ENCODE measurements around the gene RHOA.

RHOA gene

DNA sequence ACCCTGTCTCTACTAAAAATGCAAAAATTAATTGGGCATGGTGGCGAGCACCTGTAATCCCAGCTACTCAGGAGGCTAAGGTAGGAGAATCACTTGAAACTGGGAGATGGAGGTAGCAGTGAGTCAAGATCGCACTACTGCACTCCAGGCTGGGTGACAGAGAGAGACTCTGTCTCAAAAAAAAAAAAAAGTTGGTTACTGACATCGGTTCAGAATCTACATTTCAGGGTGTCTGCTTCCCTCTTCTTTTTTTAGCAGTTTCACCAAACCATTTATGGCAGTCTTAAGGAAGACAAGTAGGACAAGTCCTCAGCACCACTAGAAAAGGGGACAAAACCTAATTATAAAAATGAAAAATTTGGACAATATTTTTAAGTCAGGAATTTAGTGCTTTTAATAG, 68.6 kb downstream of the RHOA start:
- Histone ChIP-seq H3K79me2 (ENCODE audit: control insufficient read depth, insufficient read depth, low read length, poor library complexity) (peaks cover 9% of the 10 kb centered on the region), H3K4me3 (ENCODE audit: low read depth, low read length) (no peak overlapping the region), H2BK5ac (ENCODE audit: low read depth, low read length, poor library complexity) (no peak overlapping the region), H3K9me3 (ENCODE audit: insufficient read depth, low read depth, low read length) (no peaks in the 10 kb centered on the region), H3K9ac (ENCODE audit: low read length) (no peak overlapping the region), H3K14ac (ENCODE audit: low read length) (no peak overlapping the region), H2BK12ac (ENCODE audit: low read length) (no peak overlapping the region), H4K91ac (ENCODE audit: low read depth, low read length) (no peak overlapping the region), H4K8ac (ENCODE audit: low read depth, low read length) (no peak overlapping the region), H2AK5ac (ENCODE audit: low read length) (no peak overlapping the region), H3K4me1 (ENCODE audit: control insufficient read depth in 1 of 2, insufficient read depth in 2 of 2, low read length in 2 of 2) (peaks cover 5 to 9% of the 10 kb centered on the region in 2 experiments), H4K12ac (ENCODE audit: low read depth, low read length) (no peak overlapping the region), H3K27ac (ENCODE audit: low read depth, low read length) (no peak overlapping the region), H3K23ac (ENCODE audit: low read length) (no peak overlapping the region), H2BK120ac (ENCODE audit: insufficient read depth, low read length, poor library complexity) (no peak overlapping the region), H3K18ac (ENCODE audit: low read length) (no peak overlapping the region), H3K4ac (ENCODE audit: low read depth, low read length) (no peak overlapping the region), H3K36me3 (ENCODE audit: control insufficient read depth in 1 of 2, insufficient read depth in 2 of 2, low read length in 2 of 2) (no peaks in the 10 kb centered on the region), H3K4me2 (ENCODE audit: low read length) (no peak overlapping the region), H2AFZ (ENCODE audit: insufficient read depth, low read length, poor library complexity) (no peak overlapping the region), H3K27me3 (ENCODE audit: insufficient read depth, low read length) (no peaks in the 10 kb centered on the region), H3K79me1 (ENCODE audit: low read length) (peaks cover 13% of the 10 kb centered on the region)
- DNase-seq: no peak
- WGBS (ENCODE audit: extremely low coverage, insufficient coverage, insufficient read length): no CpG with 5 or more reads among the region's 3 CpGs

- no peak overlapping the region for H3K4ac ChIP-seq (ENCODE audit: low read depth, low read length)
- no peak overlapping the region for H3K18ac ChIP-seq (ENCODE audit: low read length)
- no CpG with 5 or more reads among the region's 6 CpGs for WGBS (ENCODE audit: extremely low coverage, insufficient coverage, insufficient read length)
- H4K8ac ChIP-seq (ENCODE audit: low read depth, low read length): no peak overlapping the region
- no peak overlapping the region for H2BK12ac ChIP-seq (ENCODE audit: low read length)
- H3K27me3 ChIP-seq (ENCODE audit: insufficient read depth, low read length): no peaks in the 10 kb centered on the region
- no peak overlapping the region for H2BK5ac ChIP-seq (ENCODE audit: low read depth, low read length, poor library complexity)
- no peaks in the 10 kb centered on the region for H3K9me3 ChIP-seq (ENCODE audit: insufficient read depth, low read depth, low read length)
- H3K4me2 ChIP-seq (ENCODE audit: low read length): no peak overlapping the region
- no peaks in the 10 kb centered on the region for H3K36me3 ChIP-seq (ENCODE audit: control insufficient read depth in 1 of 2, insufficient read depth in 2 of 2, low read length in 2 of 2)
- no peak overlapping the region for H2AK5ac ChIP-seq (ENCODE audit: low read length)
- H3K27ac ChIP-seq (ENCODE audit: low read depth, low read length): no peak overlapping the region
- H3K14ac ChIP-seq (ENCODE audit: low read length): peak overlapping the region; percentile 25
- no peak for DNase-seq
- no peak overlapping the region for H2AFZ ChIP-seq (ENCODE audit: insufficient read depth, low read length, poor library complexity)
- no peak overlapping the region for H3K4me3 ChIP-seq (ENCODE audit: low read depth, low read length)
- H4K91ac ChIP-seq (ENCODE audit: low read depth, low read length): no peak overlapping the region
- no peak overlapping the region for H3K9ac ChIP-seq (ENCODE audit: low read length)
- H3K79me1 ChIP-seq (ENCODE audit: low read length): peaks cover 13% of the 10 kb centered on the region
- no peak overlapping the region for H2BK120ac ChIP-seq (ENCODE audit: insufficient read depth, low read length, poor library complexity)
- H3K4me1 ChIP-seq (ENCODE audit: control insufficient read depth in 1 of 2, insufficient read depth in 2 of 2, low read length in 2 of 2): peaks cover 5 to 9% of the 10 kb centered on the region in 2 experiments
- H3K23ac ChIP-seq (ENCODE audit: low read length): peak overlapping the region; percentile 24
- no peak overlapping the region for H4K12ac ChIP-seq (ENCODE audit: low read depth, low read length)
- H3K79me2 ChIP-seq (ENCODE audit: control insufficient read depth, insufficient read depth, low read length, poor library complexity): peaks cover 9% of the 10 kb centered on the region
Observed at GRCh38 chr3:49341996-49342395, 69.8 kb downstream of the RHOA start.

DNA sequence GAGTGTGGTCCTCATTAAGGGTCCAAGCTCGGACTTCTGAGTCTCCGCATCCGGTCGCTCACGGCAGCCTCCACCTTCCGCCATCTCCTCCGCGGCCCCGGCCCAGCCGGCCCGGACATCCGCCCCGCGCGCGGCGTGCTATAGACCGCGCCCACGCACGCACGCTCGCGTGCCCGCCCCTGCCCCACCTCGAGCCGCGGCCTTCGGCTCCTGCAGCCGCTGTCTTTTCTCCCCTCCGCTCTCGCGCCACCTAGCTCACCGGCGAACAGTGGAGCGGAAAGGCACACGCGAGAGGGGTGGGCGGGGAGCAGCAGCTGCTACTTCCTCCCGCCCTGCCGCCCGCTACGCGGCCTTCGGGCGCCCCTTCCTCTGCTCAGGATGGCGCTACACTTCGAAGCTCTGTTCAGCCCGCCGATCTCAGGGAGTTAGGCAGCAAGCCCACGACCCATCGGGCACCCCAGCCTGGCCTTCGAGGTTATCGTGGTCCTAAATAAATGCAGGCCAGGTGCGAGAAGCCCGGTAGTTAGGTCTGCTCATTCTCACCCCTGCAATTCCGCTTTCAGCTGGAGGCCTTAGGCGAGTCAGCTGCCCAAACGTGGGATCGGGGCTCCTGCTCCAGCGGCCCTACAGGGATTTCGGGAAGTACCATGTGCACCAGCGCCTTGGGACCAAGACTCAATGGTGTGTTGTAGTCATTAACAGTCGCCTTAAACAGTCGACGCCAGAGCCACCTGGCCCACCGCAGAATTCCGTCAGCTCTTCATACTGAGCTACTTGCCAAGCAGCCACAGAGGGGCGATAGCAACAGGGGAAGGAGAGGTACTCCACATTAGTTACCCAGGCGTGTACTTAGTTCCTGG, 71.6 kb downstream of the RHOA start, which contains the start of gene USP4:
Gene USP4 (minus strand): TSS at position 113 of the 860 bp plus-strand sequence. CDS start 29 bp downstream, at position 84.
- Histone ChIP-seq H2BK120ac (ENCODE audit: insufficient read depth, low read length, poor library complexity) (peak within 1 kb of the TSS; percentile 61), H2BK12ac (ENCODE audit: low read length) (peak within 1 kb of the TSS; percentile 68), H3K27ac (ENCODE audit: low read depth, low read length) (peak within 1 kb of the TSS; percentile 83), H3K36me3 (ENCODE audit: control insufficient read depth in 1 of 2, insufficient read depth in 2 of 2, low read length in 2 of 2) (peaks cover 0 to 9% of the 10 kb centered on the region in 2 experiments), H3K4me1 (ENCODE audit: control insufficient read depth in 1 of 2, insufficient read depth in 2 of 2, low read length in 2 of 2) (peaks cover 5 to 9% of the 10 kb centered on the region in 2 experiments), H4K12ac (ENCODE audit: low read depth, low read length) (peak within 1 kb of the TSS; percentile 65), H3K4me3 (ENCODE audit: low read depth, low read length) (peak within 1 kb of the TSS; percentile 86), H4K8ac (ENCODE audit: low read depth, low read length) (peak within 1 kb of the TSS; percentile 82), H3K9ac (ENCODE audit: low read length) (peak within 1 kb of the TSS; percentile 94), H3K4ac (ENCODE audit: low read depth, low read length) (peak within 1 kb of the TSS; percentile 72), H3K79me2 (ENCODE audit: control insufficient read depth, insufficient read depth, low read length, poor library complexity) (peaks cover 9% of the 10 kb centered on the region), H4K91ac (ENCODE audit: low read depth, low read length) (peak within 1 kb of the TSS; percentile 78), H3K9me3 (ENCODE audit: insufficient read depth, low read depth, low read length) (no peaks in the 10 kb centered on the region), H3K14ac (ENCODE audit: low read length) (peak within 1 kb of the TSS; percentile 74), H2AK5ac (ENCODE audit: low read length) (peak within 1 kb of the TSS; percentile 79), H3K79me1 (ENCODE audit: low read length) (peaks cover 13% of the 10 kb centered on the region), H3K4me2 (ENCODE audit: low read length) (peak within 1 kb of the TSS; percentile 62), H2BK5ac (ENCODE audit: low read depth, low read length, poor library complexity) (peak within 1 kb of the TSS; percentile 52), H2AFZ (ENCODE audit: insufficient read depth, low read length, poor library complexity) (peak within 1 kb of the TSS; percentile 77), H3K23ac (ENCODE audit: low read length) (no peak within 1 kb of the TSS), H3K27me3 (ENCODE audit: insufficient read depth, low read length) (no peaks in the 10 kb centered on the region), H3K18ac (ENCODE audit: low read length) (peak within 1 kb of the TSS; percentile 56)
- no CpG with 5 or more reads among the region's 70 CpGs for WGBS (ENCODE audit: extremely low coverage, insufficient coverage, insufficient read length)
- peak; percentile 76 to 84 for DNase-seq

DNA sequence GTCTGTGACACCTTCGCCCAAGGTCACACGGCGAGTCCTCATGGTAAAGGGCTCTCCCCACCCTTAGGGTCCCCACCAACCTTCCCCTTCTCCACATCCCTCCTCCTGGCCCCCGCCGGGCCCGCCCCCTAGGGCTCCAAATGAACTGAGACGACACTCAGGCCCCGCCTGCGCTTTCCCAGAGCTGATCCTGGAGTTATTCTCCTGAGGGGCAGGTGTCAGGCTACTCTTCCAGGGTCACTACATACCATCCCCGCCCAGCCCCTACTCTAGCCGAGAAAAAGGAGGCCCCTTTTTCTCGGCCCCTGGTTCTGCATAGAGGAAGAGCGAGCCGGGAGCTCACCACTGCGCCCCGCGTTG, 72.2 kb downstream of the RHOA start:
- Histone ChIP-seq H3K9ac (ENCODE audit: low read length) (peak overlapping the region; percentile 94), H3K9me3 (ENCODE audit: insufficient read depth, low read depth, low read length) (no peaks in the 10 kb centered on the region), H4K8ac (ENCODE audit: low read depth, low read length) (peak overlapping the region; percentile 76), H3K4ac (ENCODE audit: low read depth, low read length) (peak overlapping the region; percentile 72), H2BK120ac (ENCODE audit: insufficient read depth, low read length, poor library complexity) (peak overlapping the region; percentile 61), H4K91ac (ENCODE audit: low read depth, low read length) (peak overlapping the region; percentile 67), H3K18ac (ENCODE audit: low read length) (peak overlapping the region; percentile 50), H2BK12ac (ENCODE audit: low read length) (no peak overlapping the region), H3K4me2 (ENCODE audit: low read length) (peak overlapping the region; percentile 62), H3K23ac (ENCODE audit: low read length) (no peak overlapping the region), H3K27ac (ENCODE audit: low read depth, low read length) (peak overlapping the region; percentile 83), H4K12ac (ENCODE audit: low read depth, low read length) (peak overlapping the region; percentile 39), H3K79me1 (ENCODE audit: low read length) (peaks cover 13% of the 10 kb centered on the region), H3K36me3 (ENCODE audit: control insufficient read depth in 1 of 2, insufficient read depth in 2 of 2, low read length in 2 of 2) (peaks cover 1 to 12% of the 10 kb centered on the region in 2 experiments), H2BK5ac (ENCODE audit: low read depth, low read length, poor library complexity) (peak overlapping the region; percentile 41), H2AK5ac (ENCODE audit: low read length) (peak overlapping the region; percentile 12), H3K14ac (ENCODE audit: low read length) (peak overlapping the region; percentile 69), H2AFZ (ENCODE audit: insufficient read depth, low read length, poor library complexity) (peak overlapping the region; percentile 62), H3K4me1 (ENCODE audit: control insufficient read depth in 1 of 2, insufficient read depth in 2 of 2, low read length in 2 of 2) (peaks cover 5 to 9% of the 10 kb centered on the region in 2 experiments), H3K27me3 (ENCODE audit: insufficient read depth, low read length) (no peaks in the 10 kb centered on the region), H3K79me2 (ENCODE audit: control insufficient read depth, insufficient read depth, low read length, poor library complexity) (peaks cover 9% of the 10 kb centered on the region), H3K4me3 (ENCODE audit: low read depth, low read length) (peak overlapping the region; percentile 86)
- peak in 1 of 2 donors; percentile 48 for DNase-seq
- WGBS (ENCODE audit: extremely low coverage, insufficient coverage, insufficient read length): no CpG with 5 or more reads among the region's 17 CpGs
